GM19397 (cell line): ENCODE results near the gene CTNS.
"Not testable (repeated sequence)": the region's sequence is repeated elsewhere in the genome, so short reads cannot be mapped to it uniquely, and the experiment has no call there.

ENCODE experiments used
- ATAC-seq: cut with Tn5 transposase; IDR thresholded peaks from one replicate; pipeline ENCODE4 v1.9.1; 2021; ENCODE audit warnings: mild to moderate bottlenecking, moderate library complexity; ENCODE audit not compliant: unreplicated experiment

The CTNS gene

DNA sequence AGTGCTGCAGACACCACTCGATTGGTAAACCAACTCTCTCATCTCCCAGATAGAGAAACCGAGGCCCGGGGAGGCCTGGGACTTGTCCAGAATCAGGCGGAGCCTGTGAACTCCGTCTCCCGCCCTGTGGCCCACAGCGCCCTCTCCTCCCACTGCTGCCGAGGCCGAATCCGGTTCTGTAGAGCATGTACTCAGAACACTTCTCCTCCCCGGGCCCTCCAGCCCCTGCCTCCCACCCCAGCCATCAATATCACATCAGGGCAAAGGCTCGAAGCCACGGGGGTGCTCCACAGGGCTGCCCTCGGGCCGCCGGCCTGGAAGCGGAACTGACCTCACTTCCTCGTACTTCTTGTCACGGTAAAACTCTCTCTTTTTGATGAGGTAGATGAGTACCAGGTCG is 45.0 kb downstream of the CTNS start:
- no peak for ATAC-seq

DNA sequence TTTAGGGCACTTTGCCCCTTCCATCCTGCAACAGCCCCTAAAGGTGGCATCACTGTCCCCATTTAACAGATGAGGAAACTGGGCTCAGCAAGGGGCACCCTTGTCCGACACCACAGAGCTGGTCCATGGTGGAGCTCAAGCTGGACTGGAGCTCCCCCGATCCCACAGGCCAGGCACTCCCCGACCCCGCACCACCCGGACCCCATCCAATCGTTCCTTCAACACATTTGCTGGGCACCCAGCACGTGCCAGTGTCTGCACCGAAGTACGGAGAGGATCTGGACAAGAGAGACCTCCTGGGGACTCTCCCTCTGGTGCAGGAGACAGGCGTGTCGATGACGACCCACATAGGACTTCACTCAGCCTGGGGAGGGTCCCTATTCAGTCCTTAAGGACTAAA is 45.5 kb downstream of the CTNS start:
- no peak for ATAC-seq

DNA sequence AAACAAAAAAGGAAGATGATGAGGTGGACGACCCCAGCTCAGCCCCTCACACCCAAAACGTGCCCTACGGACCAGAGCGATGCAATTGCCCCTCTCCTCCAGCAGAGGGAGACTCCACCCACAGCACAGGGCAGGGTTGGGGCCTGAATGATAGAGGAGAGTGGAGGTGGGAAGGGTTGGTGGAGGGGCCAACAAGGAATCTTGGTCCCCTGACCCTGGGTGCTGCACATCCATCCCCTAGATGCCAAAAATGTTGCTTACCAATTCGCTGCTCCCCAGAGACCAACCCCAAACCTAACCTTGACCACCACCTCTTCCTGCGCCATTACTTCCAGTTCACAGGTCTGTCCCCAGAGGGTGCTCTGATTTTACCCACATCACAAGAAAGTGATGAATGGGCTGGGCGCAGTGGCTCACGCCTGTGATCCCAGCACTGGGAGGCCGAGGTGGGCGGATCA is 46.5 kb downstream of the CTNS start:
- peak; percentile 55 for ATAC-seq

DNA sequence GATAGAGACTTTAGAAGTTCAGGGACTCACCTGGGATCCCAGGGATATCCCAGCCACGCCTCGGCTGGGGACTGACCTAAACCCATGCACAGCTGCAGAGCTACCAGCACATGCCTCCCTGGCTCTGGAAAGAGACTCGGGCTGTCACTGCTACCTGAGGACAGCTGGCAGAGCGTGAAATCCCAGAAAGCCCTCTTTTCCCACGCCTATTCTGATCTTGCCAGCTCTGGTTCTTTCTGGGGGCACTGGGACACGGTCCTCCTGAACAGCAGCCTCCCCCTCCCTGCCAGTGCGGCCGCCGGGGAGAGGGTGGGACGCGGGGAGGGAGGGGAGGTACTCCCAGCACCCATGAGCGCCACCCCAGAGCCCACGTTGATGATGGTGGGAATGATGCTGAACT is 48.6 kb downstream of the CTNS start:
- no peak for ATAC-seq

DNA sequence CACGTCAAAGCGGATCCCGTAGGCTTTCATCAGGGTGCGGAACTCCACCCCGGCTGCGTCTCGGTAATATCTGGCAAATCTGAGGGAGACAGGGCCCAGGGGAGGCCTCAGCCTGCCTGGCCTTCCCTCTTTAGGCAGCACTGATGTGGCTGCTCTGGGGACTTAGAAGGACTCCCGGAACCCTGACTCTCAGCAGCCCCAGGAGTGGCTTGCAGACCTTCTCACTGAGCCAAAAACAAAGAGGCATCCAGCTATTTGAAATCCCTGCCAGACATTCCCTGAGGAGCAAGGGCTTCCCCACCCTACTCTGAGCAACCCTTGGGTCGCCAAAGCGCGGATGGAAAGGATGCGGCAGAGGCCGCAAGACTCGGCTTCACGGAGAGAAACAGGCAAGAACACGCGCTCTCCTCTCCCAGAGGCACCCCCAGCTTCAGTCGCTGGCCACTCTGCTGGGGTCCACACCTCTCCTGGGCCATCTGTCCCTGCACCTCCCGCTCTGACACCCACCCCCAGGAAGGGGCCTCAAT is 51.5 kb downstream of the CTNS start:
- no peak for ATAC-seq

DNA sequence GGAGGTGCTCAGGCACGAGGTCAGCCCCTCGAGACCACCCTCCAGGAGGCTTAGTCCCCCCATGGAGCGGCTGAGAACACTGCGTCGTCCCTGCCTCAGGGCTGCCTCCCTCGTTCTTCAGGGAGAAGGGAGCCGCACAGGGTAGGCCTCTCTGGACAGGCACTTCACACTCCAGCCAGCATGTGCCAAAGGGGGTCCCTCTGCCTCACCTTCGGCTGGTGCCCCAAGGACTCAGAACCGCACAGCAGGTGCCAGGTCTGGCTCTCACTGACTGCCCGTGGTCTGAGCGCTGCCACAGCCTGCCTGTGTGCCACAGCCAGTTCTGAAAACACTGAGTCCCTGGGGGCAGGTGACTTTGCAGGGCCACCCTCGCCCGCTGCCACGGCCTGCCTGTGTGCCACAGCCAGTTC is 52.3 kb downstream of the CTNS start:
- no peak for ATAC-seq

DNA sequence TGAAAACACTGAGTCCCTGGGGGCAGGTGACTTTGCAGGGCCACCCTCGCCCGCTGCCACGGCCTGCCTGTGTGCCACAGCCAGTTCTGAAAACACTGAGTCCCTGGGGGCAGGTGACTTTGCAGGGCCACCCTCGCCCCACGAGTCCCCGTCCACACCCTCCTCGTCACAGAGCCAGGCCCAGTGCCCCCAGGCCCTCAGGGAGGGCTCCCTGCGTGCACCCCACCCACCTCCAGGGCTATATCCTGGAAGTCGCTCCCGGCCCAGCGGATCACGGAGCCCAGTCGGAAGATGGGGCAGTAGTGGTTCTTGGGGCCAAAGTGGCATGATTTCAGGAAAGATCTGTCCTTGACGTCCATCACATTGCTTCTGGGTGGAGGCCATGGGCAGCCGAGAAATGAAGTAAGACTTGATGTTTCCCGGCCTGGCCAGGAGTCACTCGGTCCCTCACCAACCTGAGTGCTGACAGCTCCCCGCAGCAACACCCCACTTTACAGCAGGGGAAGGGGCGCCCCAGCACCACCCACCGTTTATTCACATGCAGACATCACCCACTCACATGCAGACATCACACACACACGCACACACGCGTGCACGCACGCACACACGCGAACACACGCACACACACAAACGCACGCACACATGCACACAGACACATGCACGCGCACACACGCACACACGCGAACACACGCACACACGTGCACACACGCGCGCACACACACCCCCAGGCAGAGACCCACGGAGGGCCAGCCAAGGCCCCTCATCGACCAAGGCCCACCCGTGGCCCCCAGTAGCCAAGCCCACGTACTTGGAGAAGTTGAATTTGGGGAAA is 52.9 kb downstream of the CTNS start:
- no peak for ATAC-seq

DNA sequence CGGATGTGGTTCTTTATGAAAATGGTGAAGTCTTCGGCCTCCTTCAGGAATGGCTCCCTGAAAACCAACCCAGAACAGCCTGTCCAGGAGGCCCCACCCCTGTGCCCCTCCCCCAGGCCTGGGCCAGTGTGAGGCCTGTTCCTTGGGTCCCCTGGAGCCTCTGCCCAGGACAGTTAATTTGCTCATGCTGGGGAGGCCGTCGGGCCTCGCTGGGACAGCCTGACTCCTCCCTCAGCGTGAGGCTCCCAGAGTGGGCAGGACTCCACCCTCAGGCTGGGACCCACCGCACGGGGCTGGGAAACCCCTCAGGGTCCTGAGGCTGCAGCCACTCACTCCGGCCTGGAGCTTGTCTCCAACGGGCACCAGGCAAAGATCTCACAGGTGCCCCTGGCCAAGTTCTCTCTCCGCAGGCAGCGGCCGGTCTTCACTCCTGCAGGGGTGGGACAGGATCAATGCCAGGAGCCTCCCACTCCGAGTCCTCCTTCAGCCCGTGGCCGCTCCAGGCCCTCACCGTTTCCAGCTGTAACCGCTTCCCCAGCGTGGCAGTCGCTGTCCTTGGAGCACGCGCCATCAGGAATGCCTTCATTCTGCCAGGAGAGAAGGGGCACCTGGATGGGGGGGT is 53.6 kb downstream of the CTNS start:
- no peak for ATAC-seq

DNA sequence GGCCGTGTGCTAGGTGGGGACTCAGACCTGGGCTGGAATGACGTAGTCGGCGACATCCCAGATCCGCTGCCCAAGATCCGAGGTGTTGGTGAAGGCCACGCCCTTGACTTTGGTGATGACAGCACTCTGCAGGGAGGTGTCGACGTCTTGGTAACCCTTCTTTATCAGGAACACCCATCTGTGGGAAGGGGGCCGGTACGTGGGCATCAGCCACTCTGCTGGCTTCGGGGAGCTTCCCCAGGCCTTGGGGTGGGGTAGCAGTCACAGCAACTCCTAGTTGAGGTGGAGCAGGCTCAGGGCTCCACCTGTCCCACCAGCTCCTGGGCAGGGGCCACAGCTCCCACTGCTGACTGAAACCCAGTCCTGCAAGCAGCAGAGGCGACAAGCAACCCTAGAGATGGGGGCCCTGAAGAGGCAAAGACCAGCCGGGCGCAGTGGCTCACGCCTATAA is 55.1 kb downstream of the CTNS start:
- ATAC-seq = no peak

DNA sequence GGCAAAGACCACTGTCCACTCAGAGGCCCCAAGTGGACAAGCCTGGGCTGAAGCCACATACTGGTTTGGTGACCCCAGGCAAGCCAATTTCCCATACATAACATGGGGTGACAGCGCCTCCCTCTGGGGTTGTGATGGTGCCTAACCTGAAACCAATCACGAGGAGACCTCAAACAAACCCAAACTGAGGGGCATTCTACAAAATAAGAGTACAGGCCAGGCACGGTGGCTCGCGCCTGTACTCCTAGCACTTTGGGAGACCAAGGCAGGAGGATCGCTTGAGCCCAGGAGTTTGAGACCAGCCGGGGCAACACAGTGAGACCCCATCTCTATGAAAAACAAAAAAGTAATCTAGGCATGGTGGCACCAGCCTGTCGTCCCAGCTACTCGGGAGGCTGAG is 55.8 kb downstream of the CTNS start:
- ATAC-seq = no peak

DNA sequence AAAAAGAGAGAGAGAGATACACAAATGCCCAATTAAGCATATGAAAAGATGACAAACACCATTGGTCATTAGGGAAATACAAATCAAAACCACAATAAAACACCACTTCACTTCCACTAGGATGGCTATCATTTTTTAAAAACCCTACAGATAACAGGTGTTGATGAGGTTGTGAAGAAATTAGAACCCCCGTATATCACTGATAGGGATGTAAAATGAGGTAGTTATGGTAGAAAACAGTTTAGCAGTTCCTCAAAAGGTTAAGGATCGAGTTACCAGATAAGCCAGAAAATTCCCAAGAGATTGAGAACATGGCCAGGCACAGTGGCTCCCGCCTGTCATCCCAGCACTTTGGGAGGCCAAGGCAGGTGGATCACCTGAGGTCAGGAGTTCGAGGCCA is 56.6 kb downstream of the CTNS start:
- ATAC-seq = no peak

DNA sequence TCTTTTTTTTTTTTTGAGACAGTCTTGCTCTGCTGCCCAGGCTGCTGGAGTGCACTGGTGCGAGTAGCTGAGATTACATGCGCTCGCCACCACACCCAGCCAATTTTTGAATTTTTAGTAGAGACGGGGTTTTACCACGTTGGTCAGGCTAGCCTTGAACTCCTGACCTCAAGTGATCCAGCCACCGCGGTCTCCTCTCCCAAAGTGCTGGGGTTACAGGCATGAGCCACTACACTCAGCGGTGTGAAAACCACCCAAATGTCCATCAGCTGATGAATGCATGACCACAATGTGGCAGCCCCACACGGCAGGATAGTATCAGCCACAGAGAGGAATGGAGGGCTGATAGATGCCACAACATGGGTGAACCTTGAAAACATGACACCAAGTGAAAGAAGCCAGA is 57.3 kb downstream of the CTNS start:
- peak; percentile 43 for ATAC-seq

DNA sequence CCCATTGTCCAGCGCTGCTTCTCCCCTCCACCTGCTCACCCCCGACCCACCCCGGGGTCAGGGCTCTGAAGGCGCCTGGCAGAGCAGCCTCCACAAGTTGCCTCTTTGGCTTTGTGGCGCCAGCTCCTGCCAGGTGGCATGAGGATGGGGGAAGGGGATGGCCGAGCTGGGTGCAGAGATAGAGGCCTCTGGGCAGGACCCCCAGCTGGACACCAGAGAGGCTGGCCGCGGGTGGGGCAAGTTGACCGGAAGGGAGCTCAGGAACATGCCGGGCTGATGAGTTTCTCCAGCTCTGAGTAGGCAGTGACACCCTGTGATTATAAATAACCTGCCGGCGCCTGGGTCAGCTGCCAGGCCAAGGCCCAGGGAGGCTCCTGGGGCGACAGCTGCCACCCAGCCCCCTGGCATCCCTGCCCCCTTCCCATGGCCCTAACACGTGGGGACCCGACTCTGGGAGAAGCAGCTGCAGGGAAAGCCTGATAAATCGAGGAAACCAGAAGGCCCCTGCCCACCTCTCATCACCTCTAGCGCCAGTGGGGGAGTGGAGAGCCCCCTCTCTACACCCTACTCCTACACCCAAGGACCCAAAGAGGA is 58.7 kb downstream of the CTNS start:
- no peak for ATAC-seq

DNA sequence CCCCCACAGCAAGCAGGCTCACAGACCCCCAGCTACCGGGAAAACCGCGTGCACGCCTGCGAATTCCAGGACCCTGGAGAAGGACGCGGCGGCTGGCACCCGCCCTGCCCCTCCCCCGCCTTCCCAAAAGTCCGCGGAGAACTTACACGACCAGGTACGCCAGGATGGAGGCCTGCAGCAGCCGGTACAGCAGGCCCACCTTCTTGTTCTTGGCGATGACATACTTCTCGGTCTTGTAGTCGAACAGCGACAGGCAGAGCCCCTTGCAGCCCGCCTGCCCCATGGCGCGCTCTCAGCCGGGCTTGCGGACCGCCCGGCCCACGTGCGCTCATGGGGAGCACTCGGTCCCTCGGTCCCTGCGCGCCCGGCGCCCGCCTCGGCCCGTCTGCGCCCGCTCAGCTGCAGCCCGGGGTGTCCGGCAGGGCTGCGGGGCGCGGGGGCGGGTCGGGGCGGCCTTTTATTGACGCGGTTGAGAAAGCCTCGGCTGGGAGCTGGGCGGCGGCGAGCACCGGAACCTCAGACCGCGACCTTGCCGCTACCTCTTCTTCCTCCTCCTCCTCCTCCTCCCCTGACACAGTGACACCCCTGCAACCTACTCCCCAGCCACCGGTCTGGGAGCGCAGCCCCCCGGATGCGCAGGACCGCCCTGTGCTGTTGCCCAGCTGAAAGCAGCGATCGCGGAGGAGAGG is 59.3 kb downstream of the CTNS start, which contains the start of gene P2RX5:
Gene P2RX5, minus strand, starts transcription at position 433 of the 689 bp plus-strand sequence. Its CDS starts 150 bp downstream, at position 283.
- ATAC-seq = peak; percentile 46

DNA sequence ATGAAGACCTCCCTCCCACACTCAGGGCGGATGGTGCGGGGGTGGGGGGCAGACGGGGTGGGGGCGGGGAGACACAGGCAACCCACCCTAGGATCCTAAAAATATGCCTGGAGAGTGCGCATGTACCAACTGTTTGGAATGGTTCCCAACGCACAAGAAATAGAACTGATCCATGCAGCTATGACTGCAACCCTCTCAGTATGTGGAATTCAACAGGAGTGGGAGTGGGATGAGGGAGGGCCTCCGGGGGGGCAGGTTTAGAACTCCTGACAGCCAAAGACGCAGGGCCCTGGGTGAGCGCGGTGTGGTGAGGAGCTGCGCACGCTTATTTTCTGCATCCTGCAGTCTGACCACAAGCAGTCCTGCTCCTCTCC is 60.5 kb downstream of the CTNS start:
- ATAC-seq = no peak

DNA sequence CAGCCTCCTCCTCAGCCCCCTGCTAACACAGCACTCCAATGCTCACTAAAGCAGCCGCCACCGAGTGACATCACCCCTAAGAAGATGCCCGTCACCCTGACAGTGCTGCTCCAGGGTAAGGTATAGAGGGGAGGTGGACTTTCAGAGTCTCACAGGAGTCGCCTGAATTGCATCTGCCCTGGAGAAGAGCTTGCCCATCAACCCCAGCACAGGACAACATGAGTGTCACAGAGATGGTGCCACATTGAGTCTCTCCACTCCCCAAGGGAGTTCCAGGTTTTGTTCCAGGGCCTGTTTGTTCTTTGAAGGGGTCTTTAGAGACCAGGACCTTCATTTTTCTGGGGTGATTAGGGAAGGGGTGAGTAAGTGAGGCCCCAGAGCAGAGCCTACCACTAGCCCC is 61.6 kb downstream of the CTNS start:
- ATAC-seq = no peak

DNA sequence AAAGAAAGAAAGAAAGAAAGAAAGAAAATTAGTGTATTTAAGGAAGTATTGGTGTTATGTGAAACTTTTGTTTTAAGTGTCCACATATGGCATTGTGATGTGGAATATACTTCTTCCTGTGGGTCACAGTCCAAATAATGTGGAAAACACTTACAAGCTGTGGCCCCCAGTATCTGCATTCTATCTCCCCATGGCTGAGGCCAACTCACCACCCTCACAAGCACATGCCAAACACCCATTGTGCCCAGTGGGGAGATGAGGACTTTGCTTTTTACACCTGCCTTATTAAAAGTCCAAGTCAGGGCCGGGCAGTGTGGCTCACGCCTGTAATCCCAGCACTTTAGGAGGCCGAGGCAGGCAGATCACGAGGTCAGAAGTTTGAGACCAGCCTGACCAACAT is 63.4 kb downstream of the CTNS start:
- ATAC-seq = no peak

DNA sequence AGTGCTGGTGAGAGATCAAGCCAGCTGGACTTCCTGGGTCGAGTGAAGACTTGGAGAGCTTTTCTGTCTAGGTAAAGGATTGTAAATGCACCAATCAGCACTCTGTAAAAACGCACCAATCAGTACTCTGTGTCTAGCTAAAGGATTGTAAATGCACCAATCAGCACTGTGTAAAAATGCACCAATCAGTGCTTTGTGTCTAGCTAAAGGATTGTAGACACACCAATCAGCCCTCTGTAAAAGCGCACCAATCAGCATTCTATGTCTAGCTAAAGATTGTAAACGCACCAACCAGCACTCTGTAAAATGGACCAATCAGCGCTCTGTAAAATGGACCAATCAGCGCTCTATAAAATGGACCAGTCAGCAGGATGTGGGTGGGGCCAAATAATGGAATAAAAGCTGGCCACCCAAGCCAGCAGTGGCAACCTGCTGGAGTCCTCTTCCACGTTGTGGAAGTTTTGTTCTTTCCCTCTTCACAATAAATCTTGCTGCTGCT is 65.5 kb downstream of the CTNS start:
- ATAC-seq = not testable (repeated sequence)

DNA sequence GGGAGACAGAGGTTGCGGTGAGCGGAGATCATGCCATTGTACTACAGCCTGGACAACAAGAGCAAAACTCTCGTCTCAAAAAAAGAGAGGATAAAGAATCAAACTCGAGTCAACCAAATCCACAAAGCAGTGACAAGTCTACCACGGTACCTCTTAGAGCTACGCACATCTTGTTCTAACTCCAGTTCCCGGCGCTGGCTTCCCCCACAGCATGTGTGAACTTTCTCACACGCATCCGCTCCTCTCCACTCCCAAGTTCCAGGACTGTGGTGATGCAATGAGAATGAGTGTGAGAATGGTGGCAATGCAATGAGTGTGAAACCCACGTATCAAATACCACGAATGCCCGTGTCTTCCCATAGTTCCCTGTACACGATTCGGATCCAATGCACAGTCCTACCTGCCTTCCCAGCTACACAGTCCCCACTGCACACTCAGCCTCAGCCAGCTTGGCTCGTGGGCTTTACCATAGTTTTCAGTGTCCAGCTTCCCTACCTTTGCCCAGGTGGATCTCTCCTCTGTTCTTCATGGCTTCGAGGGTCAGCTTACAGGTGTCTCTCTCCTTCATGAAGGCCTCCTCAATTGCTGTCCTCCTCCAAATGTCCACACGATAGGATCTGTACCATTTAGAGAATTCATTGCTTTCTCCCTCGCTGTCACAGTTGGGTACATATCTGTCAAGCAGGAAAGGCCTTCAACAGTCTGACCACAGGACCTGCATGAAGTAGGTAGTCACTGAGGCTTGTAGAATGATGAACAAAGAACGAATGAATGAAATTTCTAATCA is 68.6 kb downstream of the CTNS start:
- no peak for ATAC-seq

DNA sequence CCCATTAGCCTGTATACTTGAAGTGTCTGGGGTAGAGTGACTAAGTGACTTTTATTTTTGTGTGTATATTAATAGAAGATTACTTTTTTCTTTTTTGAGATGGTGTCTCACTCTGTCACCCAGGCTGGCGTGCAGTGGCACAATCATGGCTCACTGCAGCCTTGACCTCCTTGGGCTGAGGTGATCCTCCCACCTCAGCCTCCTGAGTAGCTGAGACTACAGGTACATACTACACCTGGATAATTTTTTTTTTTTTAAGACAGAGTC is 69.1 kb downstream of the CTNS start:
- not testable (repeated sequence) for ATAC-seq
